Ectodermal cell (in vitro differentiated cells): ENCODE data around the gene GRIP2.

Experiments used
- H3K27ac ChIP-seq: 2 replicates; pipeline ENCODE4 v1.7.0; 2013; ENCODE audit warnings: mild to moderate bottlenecking, low read depth, low read length; ENCODE audit not compliant: insufficient read depth, poor library complexity, severe bottlenecking
- H3K27me3 ChIP-seq: 2 replicates; pipeline ENCODE4 v1.7.0; 2013; ENCODE audit warnings: mild to moderate bottlenecking, low read length; ENCODE audit not compliant: insufficient read depth, control insufficient read depth, poor library complexity, severe bottlenecking
- H3K36me3 ChIP-seq: one replicate; pipeline ENCODE4 v1.7.0; 2013; ENCODE audit warnings: low read length; ENCODE audit not compliant: control insufficient read depth, insufficient read depth
- H3K4me1 ChIP-seq: one replicate; pipeline ENCODE4 v1.7.0; 2013; ENCODE audit warnings: low read length; ENCODE audit not compliant: control insufficient read depth, insufficient read depth
- H3K4me3 ChIP-seq: 2 replicates; pipeline ENCODE4 v1.7.0; 2013; ENCODE audit warnings: low read depth, low read length, control low read depth; ENCODE audit not compliant: insufficient read depth
- H3K9me3 ChIP-seq: 2 replicates; pipeline ENCODE4 v1.7.0; 2013; ENCODE audit warnings: mild to moderate bottlenecking, low read length, moderate library complexity; ENCODE audit not compliant: control insufficient read depth
- WGBS, 2 experiments: methylation state at CpG; one replicate each; pipeline ENCODE4 v1.1.7; 2013; ENCODE audit warnings: missing lambda C conversion rate in 2 of 2; 5-methylcytosine and 5-hydroxymethylcytosine counted together

The GRIP2 gene

GRCh38 chr3:14480207-14481017 lies 59.7 kb downstream of the GRIP2 start:
- H3K4me1 ChIP-seq, result no peaks in the 10 kb centered on the region
- H3K36me3 ChIP-seq, result peaks cover 22% of the 10 kb centered on the region
- H3K9me3 ChIP-seq, result no peaks in the 10 kb centered on the region
- WGBS, 2 experiments, result 88 to 93% methylated on average over 8 of the region's 8 CpGs
- no peak overlapping the region for H3K4me3 ChIP-seq
- no peak overlapping the region for H3K27ac ChIP-seq
- no peaks in the 10 kb centered on the region for H3K27me3 ChIP-seq

DNA sequence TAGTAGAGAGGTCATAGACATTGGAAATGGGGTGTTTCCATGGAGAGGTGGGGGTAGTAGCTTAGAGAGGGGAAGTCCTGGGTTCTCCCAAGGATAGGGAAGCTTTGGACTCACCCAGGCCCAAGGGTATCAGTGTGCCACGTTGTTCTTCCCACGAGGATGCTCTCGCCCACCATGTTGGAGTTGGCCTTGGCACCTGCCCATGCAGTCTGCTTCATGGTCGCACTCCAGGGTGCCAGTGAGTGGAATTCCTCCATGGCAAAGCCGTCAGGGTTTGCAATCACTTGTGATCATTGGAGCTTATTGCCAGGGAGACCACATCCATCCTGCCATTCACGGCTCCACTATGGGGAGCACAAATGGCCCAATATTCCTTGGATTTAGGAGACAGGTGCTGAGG lies 60.6 kb downstream of the GRIP2 start:
- H3K36me3 ChIP-seq, result peaks cover 16% of the 10 kb centered on the region
- H3K9me3 ChIP-seq, result no peaks in the 10 kb centered on the region
- H3K4me1 ChIP-seq, result no peaks in the 10 kb centered on the region
- H3K27me3 ChIP-seq, result no peaks in the 10 kb centered on the region
- no peak overlapping the region for H3K27ac ChIP-seq
- WGBS, 2 experiments, result 95 to 96% methylated on average over 6 of the region's 6 CpGs
- H3K4me3 ChIP-seq, result no peak overlapping the region

DNA sequence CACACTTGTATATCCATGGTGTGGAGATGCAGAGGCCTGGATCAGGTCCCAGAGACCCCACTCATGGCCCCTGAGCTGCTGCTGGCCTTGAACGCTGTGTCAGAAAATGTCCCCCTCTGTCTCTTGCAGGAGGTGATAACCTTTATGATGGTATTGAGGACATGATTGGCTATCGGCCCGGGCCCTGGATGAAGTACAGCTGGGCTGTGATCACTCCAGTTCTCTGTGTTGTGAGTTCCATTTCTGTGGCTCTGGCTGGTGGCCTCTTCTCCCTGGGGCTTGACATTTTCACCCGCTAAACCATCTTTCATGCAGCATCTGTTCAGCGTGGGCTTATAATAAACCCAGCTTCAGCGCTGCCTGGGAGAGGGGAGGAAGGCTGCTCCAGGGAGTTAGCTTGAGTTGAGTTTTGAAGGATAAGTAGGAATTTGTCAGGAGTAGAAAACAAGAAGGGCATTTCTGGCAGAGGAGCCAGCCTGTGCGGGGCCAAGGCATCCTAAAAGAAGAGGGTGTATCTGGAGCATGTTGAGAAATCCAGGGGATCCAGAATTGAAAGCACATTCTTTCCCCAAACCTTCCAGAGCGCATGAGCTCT lies 61.1 kb downstream of the GRIP2 start:
- peaks cover 12% of the 10 kb centered on the region for H3K36me3 ChIP-seq
- WGBS, 2 experiments, result 97% methylated on average over 8 of the region's 8 CpGs

GRCh38 chr3:14477311-14477935 lies 62.7 kb downstream of the GRIP2 start:
- H3K4me3 ChIP-seq, result no peak overlapping the region
- H3K27ac ChIP-seq, result no peak overlapping the region
- no peaks in the 10 kb centered on the region for H3K9me3 ChIP-seq
- no peaks in the 10 kb centered on the region for H3K27me3 ChIP-seq
- WGBS, 2 experiments, result 91 to 95% methylated on average over 11 of the region's 11 CpGs
- H3K4me1 ChIP-seq, result no peaks in the 10 kb centered on the region
- peaks cover 12% of the 10 kb centered on the region for H3K36me3 ChIP-seq

More for the DNA sequence above, 61.1 kb downstream of the GRIP2 start:
- Histone ChIP-seq H3K9me3 (no peaks in the 10 kb centered on the region), H3K27ac (no peak overlapping the region), H3K4me3 (no peak overlapping the region), H3K4me1 (no peaks in the 10 kb centered on the region), H3K27me3 (no peaks in the 10 kb centered on the region)

DNA sequence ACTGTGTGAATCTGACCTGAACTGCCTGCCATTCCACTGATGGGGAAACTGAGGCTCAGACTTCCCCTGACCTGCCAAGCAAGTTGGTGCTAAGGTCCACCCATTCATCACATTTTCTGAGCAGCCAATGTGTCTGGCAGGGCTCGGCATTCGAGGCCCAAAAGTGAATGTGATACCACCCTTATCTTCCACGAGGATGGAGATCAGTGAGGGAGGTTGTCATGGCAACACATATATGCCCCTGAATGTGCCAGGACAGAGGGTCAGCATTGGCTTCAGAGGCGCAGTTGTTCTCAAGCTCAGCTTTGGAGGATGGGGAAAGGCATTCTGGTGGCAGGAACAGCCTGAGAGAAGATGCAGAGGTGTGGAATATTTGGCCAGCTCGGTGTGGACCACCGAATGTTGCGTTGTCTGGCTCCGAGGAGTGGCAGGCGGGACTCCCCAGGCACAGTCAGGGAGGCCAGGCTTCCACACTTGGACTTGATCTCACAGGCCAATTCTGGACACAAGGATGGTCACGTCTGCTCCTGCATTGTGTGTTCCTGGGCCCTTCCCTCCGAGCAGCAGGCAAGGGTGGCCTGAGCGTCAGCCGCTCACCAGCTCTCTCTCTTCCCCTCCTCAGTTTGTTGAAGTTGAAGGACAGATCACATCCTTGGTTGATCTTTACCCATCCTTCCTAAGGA lies 63.4 kb downstream of the GRIP2 start:
- 94 to 97% methylated on average over 13 of the region's 13 CpGs for WGBS, 2 experiments
- Histone ChIP-seq H3K36me3 (peaks cover 12% of the 10 kb centered on the region), H3K4me1 (no peaks in the 10 kb centered on the region), H3K27me3 (no peaks in the 10 kb centered on the region), H3K27ac (no peak overlapping the region), H3K9me3 (no peaks in the 10 kb centered on the region), H3K4me3 (no peak overlapping the region)

DNA sequence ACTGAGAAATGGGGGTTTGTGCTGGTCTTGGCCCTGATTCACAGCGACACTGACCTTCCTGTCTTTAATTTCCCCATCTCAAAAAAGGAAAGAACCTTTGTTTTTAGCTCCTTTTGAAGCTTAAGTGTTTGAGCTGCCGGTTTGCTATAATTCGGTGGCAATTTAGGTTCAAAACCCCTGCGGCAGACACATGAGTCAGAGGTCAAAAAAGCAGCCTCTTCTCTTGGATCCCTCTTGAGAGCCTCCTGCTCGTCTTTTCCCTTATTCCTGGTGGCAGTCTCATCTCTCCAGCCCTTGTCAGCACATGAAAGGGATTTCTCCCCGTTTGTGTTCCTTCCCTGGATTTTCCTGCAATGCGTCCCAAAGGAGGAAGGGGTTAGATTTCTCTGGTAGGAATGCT lies 64.5 kb downstream of the GRIP2 start:
- H3K4me1 ChIP-seq, result no peaks in the 10 kb centered on the region
- H3K27ac ChIP-seq, result no peak overlapping the region
- WGBS, 2 experiments, result 86 to 89% methylated on average over 7 of the region's 7 CpGs
- H3K4me3 ChIP-seq, result no peak overlapping the region
- H3K27me3 ChIP-seq, result no peaks in the 10 kb centered on the region
- H3K36me3 ChIP-seq, result peaks cover 12% of the 10 kb centered on the region
- no peaks in the 10 kb centered on the region for H3K9me3 ChIP-seq

DNA sequence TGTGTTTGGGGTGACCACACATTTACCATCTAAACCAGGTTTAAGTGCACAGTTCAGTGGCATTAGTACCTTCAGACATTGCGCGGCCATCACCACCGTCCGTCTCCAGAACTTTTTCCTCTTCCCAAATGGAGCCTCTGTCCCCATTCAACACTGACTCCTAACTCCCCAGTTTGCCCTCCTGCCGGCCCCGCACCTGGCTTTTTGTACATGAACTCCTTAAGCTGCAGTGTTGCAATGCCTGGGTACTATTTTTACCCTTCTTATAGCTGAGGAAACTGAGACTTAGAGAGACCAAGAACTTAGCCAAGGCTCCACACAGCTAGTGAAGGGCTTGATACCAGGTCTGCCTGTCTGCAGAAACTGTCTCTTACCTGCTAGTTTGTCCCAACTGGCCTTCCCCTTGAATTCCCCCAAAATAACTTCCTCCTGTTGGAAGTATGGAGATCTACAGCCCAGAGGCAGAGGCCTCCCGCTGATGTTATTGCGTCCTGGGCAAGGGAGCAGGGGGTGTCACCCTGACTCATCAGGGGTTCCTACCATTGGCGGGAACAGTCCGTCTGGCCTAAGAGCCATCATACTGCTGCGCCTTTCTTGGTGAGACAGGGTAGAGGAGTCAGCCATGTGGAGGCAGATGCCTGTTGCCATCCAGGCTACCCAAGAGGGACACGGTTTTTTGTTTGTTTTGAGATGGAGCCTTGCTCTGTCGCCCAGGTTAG lies 65.6 kb downstream of the GRIP2 start:
- peaks cover 12% of the 10 kb centered on the region for H3K36me3 ChIP-seq
- no peak overlapping the region for H3K27ac ChIP-seq
- H3K9me3 ChIP-seq, result no peaks in the 10 kb centered on the region
- no peak overlapping the region for H3K4me3 ChIP-seq
- H3K27me3 ChIP-seq, result no peaks in the 10 kb centered on the region
- 92 to 96% methylated on average over 13 of the region's 13 CpGs for WGBS, 2 experiments
- H3K4me1 ChIP-seq, result no peaks in the 10 kb centered on the region

- Histone ChIP-seq H3K9me3 (no peaks in the 10 kb centered on the region), H3K36me3 (peaks cover 7% of the 10 kb centered on the region), H3K27me3 (no peaks in the 10 kb centered on the region), H3K4me1 (no peaks in the 10 kb centered on the region), H3K27ac (no peak overlapping the region), H3K4me3 (no peak overlapping the region)
- 93 to 94% methylated on average over 7 of the region's 7 CpGs for WGBS, 2 experiments
Measured at GRCh38 chr3:14473411-14473891, 66.7 kb downstream of the GRIP2 start.

DNA sequence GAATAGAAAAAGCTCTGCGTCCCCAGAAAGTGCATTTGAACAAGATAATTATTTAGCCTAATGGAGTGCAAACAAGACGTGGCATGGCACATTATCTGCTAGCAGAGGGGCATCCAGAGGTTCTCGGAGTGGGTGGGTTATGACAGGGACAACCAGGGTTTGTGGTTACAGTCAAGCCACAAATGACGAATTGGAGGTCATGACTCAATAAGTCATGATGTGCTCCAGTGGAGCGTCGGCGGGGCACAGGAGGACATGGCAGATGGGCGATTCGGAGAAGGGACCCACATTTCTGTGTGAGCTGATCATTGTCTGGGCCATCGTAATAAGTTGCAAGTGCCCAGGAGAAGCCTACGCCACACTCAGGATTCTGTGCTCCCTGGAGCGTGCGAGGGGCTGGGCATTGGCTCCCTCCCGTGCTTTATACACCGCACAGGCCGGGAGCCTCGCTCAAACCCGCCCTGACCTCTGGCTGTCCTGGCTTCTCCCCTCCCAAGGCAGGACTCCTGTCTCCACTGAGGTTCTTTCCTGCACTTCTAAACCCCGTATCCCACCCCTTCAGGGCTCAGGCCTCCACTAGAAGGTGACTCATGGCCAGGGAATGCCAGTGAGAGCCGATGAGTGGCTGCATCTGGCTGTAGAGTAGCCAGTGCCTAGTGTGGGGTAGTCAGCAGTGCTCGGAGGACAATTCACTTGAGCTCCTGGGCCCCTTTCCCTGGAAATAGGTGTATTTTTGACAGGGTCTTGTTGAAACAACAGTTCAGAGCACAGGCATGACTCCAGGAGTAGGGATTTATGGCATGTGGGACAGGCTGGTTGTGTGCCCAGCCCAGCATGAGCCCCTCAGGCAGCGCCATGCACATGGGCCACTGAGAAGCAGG lies 67.4 kb downstream of the GRIP2 start:
- Histone ChIP-seq H3K4me3 (no peak overlapping the region), H3K36me3 (no peaks in the 10 kb centered on the region), H3K27ac (no peak overlapping the region), H3K9me3 (no peaks in the 10 kb centered on the region), H3K4me1 (no peaks in the 10 kb centered on the region), H3K27me3 (no peaks in the 10 kb centered on the region)
- WGBS, 2 experiments, result 90 to 93% methylated on average over 22 of the region's 22 CpGs
